GM23248 (cell line): ENCODE data around the gene CACUL1. TPM values are rescaled to one million over a fixed set of nuclear protein-coding genes. Genes with fewer than 3 reads are reported as not detected.

ENCODE experiments used
- DNase-seq: peaks from one replicate; pipeline ENCODE4 v3.0.0-alpha.2; 2015
- H2AFZ ChIP-seq: fragments of 200-600 bp; sonication (generic); 2 replicates; pipeline ENCODE4 v1.6.1; 2016; ENCODE audit warnings: antibody characterized with exemption
- H3F3A ChIP-seq: fragments of 200-600 bp; sonication (generic); 2 replicates; pipeline ENCODE4 v1.6.1; 2016; ENCODE audit warnings: mild to moderate bottlenecking, antibody characterized with exemption, mixed run types; ENCODE audit not compliant: insufficient read depth
- H3K27ac ChIP-seq: fragments of 200-600 bp; sonication (generic); 2 replicates; pipeline ENCODE4 v1.5.1; 2016; ENCODE audit warnings: mild to moderate bottlenecking
- H3K27me3 ChIP-seq: fragments of 200-600 bp; sonication (generic); replicated peaks from 2 replicates; pipeline ENCODE4 v1.6.1; 2016; ENCODE audit warnings: mild to moderate bottlenecking; ENCODE audit not compliant: insufficient read depth
- H3K36me3 ChIP-seq: fragments of 200-600 bp; sonication (generic); 2 replicates; pipeline ENCODE4 v1.6.1; 2016; ENCODE audit warnings: low read depth, mild to moderate bottlenecking
- H3K4me1 ChIP-seq: fragments of 200-600 bp; sonication (generic); 2 replicates; pipeline ENCODE4 v1.6.1; 2016; ENCODE audit warnings: mild to moderate bottlenecking; ENCODE audit not compliant: insufficient read depth
- H3K4me2 ChIP-seq: fragments of 200-600 bp; sonication (generic); one replicate; pipeline ENCODE4 v1.6.1; 2016; ENCODE audit warnings: mild to moderate bottlenecking; ENCODE audit not compliant: unreplicated experiment
- H3K4me3 ChIP-seq: fragments of 200-600 bp; sonication (generic); 2 replicates; pipeline ENCODE4 v1.5.1; 2016; ENCODE audit warnings: mild to moderate bottlenecking
- H3K79me2 ChIP-seq: fragments of 200-600 bp; sonication (generic); 2 replicates; pipeline ENCODE4 v1.6.1; 2016; ENCODE audit warnings: mild to moderate bottlenecking; ENCODE audit not compliant: insufficient read depth
- H3K9ac ChIP-seq: fragments of 200-600 bp; sonication (generic); 2 replicates; pipeline ENCODE4 v1.6.1; 2016; ENCODE audit warnings: mild to moderate bottlenecking
- H3K9me2 ChIP-seq: fragments of 200-600 bp; sonication (generic); 2 replicates; pipeline ENCODE4 v1.6.1; 2016; ENCODE audit warnings: mixed run types, mild to moderate bottlenecking, moderate library complexity; ENCODE audit not compliant: insufficient read depth
- H3K9me3 ChIP-seq: fragments of 200-600 bp; sonication (generic); one replicate; pipeline ENCODE4 v1.6.1; 2017; ENCODE audit warnings: low read depth
- H4K20me1 ChIP-seq: fragments of 200-600 bp; sonication (generic); 2 replicates; pipeline ENCODE4 v1.6.0; 2016; ENCODE audit not compliant: insufficient read depth
- EZH2 ChIP-seq: fragments of 200-600 bp; sonication (generic); IDR thresholded peaks from 2 replicates; pipeline ENCODE4 v1.6.1; 2018; ENCODE audit warnings: antibody characterized with exemption, mild to moderate bottlenecking; ENCODE audit not compliant: insufficient read depth, poor library complexity, severe bottlenecking
- EZH2phosphoT487 ChIP-seq: fragments of 200-600 bp; sonication (generic); IDR thresholded peaks from 2 replicates; pipeline ENCODE4 v1.6.1; 2018; ENCODE audit warnings: antibody characterized with exemption, moderate library complexity, mild to moderate bottlenecking, low read depth; ENCODE audit not compliant: insufficient read depth
- WGBS, 2 experiments: methylation state at CpG; one replicate each; pipeline ENCODE4 v1.1.6; 2015 to 2017; ENCODE audit warnings: low lambda C conversion rate in 2 of 2, low coverage in 1 of 2; ENCODE audit errors: missing lambda C conversion rate in 2 of 2; 5-methylcytosine and 5-hydroxymethylcytosine counted together
- in situ Hi-C: fragments of 300-500 bp; cut with MboI; formaldehyde crosslinking; loops from 2 replicates; pipeline ENCODE4 v1.15.0; 2020
- polyA plus RNA-seq: library from polyadenylated mRNA; unstranded; fragments of >200 nt; fragmentation: Nextera tagmentation; extraction: Ambion mirVana; gene quantifications from 2 replicates; pipeline ENCODE4 v1.2.1, GENCODE V29; 2016
- total RNA-seq: library from RNA; depleted of rRNA; stranded (reverse); fragments of >200 nt; shearing (Covaris generic); gene quantifications from 2 replicates; pipeline ENCODE4 v1.2.3, GENCODE V29; 2014

CACUL1 gene
- total and polyA plus RNA-seq, 2 experiments from 2014 or later, result 14.8 to 27.1 TPM

GRCh38 chr10:118710487-118710886 is 44.3 kb downstream of the CACUL1 start:
- peaks cover 46% of the 10 kb centered on the region for H3K79me2 ChIP-seq
- in situ Hi-C loops, result loop anchor here (10.0 kb wide), 1 partner anchor 136 kb away; no protein-coding TSS in a partner anchor
- no peak for TF ChIP-seq EZH2
- DNase-seq, result no peak
- no peak overlapping the region for H3K4me2 ChIP-seq
- H3K27ac ChIP-seq, result no peak overlapping the region
- H2AFZ ChIP-seq, result no peak overlapping the region
- H3K9ac ChIP-seq, result no peak overlapping the region
- H3K9me3 ChIP-seq, result no peaks in the 10 kb centered on the region
- 100% methylated on average over 1 of the region's 1 CpG for WGBS, 2 experiments
- H3K4me1 ChIP-seq, result no peaks in the 10 kb centered on the region
- H3K36me3 ChIP-seq, result no peaks in the 10 kb centered on the region
- no peaks in the 10 kb centered on the region; the same call in 1 of the 2 replicates for H4K20me1 ChIP-seq
- H3K27me3 ChIP-seq, result no peaks in the 10 kb centered on the region
- H3K4me3 ChIP-seq, result no peak overlapping the region
- H3F3A ChIP-seq, result no peaks in the 10 kb centered on the region
- no peaks in the 10 kb centered on the region for H3K9me2 ChIP-seq

GRCh38 chr10:118708571-118708970 is 46.2 kb downstream of the CACUL1 start:
- no peak for DNase-seq
- TF ChIP-seq EZH2, result no peak
- no peak for TF ChIP-seq EZH2phosphoT487
- no peak overlapping the region for H3K4me3 ChIP-seq
- no peaks in the 10 kb centered on the region for H3K4me1 ChIP-seq
- H3K27ac ChIP-seq, result no peak overlapping the region
- WGBS, 2 experiments, result 97 to 98% methylated on average over 7 of the region's 7 CpGs
- H2AFZ ChIP-seq, result no peak overlapping the region
- no peak overlapping the region for H3K9ac ChIP-seq
- no peaks in the 10 kb centered on the region for H3F3A ChIP-seq
- no peaks in the 10 kb centered on the region for H3K27me3 ChIP-seq
- H3K79me2 ChIP-seq, result peaks cover 38% of the 10 kb centered on the region
- H3K9me2 ChIP-seq, result no peaks in the 10 kb centered on the region
- H4K20me1 ChIP-seq, result no peaks in the 10 kb centered on the region; the same call in 1 of the 2 replicates
- H3K9me3 ChIP-seq, result no peaks in the 10 kb centered on the region
- no peaks in the 10 kb centered on the region for H3K36me3 ChIP-seq
- H3K4me2 ChIP-seq, result no peak overlapping the region
- in situ Hi-C loops, result no loop called here

- H3K4me3 ChIP-seq, result no peak overlapping the region
- no peak overlapping the region for H3K9ac ChIP-seq
- no peaks in the 10 kb centered on the region for H3F3A ChIP-seq
- in situ Hi-C loops, result no loop called here
- no peak for DNase-seq
- H3K9me2 ChIP-seq, result no peaks in the 10 kb centered on the region
- H3K36me3 ChIP-seq, result no peaks in the 10 kb centered on the region
- no peaks in the 10 kb centered on the region for H3K27me3 ChIP-seq
- H3K4me2 ChIP-seq, result no peak overlapping the region
- no peaks in the 10 kb centered on the region; the same call in 1 of the 2 replicates for H4K20me1 ChIP-seq
- peaks cover 28% of the 10 kb centered on the region for H3K79me2 ChIP-seq
- WGBS, 2 experiments, result 98 to 100% methylated on average over 6 of the region's 6 CpGs
- H3K4me1 ChIP-seq, result no peaks in the 10 kb centered on the region
- H2AFZ ChIP-seq, result no peak overlapping the region
- H3K27ac ChIP-seq, result no peak overlapping the region
- H3K9me3 ChIP-seq, result no peaks in the 10 kb centered on the region
- no peak for TF ChIP-seq EZH2
- TF ChIP-seq EZH2phosphoT487, result no peak
Observed at GRCh38 chr10:118704711-118705110, 50.1 kb downstream of the CACUL1 start.

DNA sequence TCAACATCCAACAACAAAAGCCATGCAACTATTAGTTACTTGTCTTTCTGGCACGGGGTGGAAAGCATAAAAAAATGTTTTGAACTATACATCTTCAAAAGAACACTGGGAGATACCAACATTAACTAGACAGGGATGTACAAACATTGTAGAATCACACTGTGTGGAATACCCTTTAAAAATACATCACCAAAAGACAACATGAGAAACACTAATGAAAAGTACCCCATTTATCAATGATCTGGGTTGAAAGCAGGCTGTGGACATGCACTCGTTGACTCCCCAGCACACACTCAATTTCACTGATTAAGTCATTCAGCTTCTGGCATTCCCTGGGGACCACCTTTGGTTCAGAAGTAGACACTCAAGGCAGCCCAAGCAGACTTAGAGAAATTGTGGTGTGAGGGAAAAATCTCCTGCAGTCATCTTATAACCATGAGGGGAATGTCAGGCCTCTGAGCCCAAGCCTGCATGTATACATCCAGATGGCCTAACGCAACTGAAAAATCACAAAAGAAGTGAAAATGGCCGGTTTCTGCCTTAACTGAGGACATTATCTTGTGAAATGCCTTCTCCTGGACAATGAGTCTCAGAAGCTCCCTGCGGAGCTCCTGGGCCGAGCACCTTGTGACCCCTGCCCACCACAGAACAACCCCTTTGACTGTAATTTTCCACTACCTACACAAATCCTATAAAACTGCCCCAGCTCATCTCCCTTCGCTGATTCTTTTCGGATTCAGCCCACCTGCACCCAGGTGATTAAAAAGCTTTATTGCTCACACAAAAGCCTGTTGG is 53.0 kb downstream of the CACUL1 start:
- Histone ChIP-seq H3K27me3 (no peaks in the 10 kb centered on the region), H3F3A (no peaks in the 10 kb centered on the region), H4K20me1 (no peaks in the 10 kb centered on the region; the same call in 1 of the 2 replicates), H2AFZ (no peak overlapping the region), H3K9me2 (no peaks in the 10 kb centered on the region), H3K79me2 (peaks cover 20% of the 10 kb centered on the region), H3K9me3 (no peaks in the 10 kb centered on the region), H3K4me3 (no peak overlapping the region), H3K4me2 (no peak overlapping the region), H3K36me3 (no peaks in the 10 kb centered on the region), H3K27ac (no peak overlapping the region), H3K9ac (no peak overlapping the region), H3K4me1 (no peaks in the 10 kb centered on the region)
- 90 to 93% methylated on average over 8 of the region's 8 CpGs for WGBS, 2 experiments
- DNase-seq, result no peak
- in situ Hi-C loops, result no loop called here
- TF ChIP-seq EZH2phosphoT487, result no peak
- no peak for TF ChIP-seq EZH2
